GM23338 (cell line): ENCODE measurements around the gene YTHDF1. TPM values are rescaled to one million over a fixed set of nuclear protein-coding genes. Genes with fewer than 3 reads are reported as not detected.

Experiments
- ATAC-seq: fragments of 200-7000 bp; cut with Tn5 transposase; 3 replicates; pipeline ENCODE4 v1.9.1; 2020
- DNase-seq: peaks from one replicate; pipeline ENCODE4 v3.0.0-alpha.2; 2015; ENCODE audit warnings: low spot score
- H2AFZ ChIP-seq: fragments of 200-600 bp; sonication (generic); 2 replicates; pipeline ENCODE4 v1.8.0; 2016; ENCODE audit warnings: antibody characterized with exemption, mild to moderate bottlenecking, moderate library complexity
- H3F3A ChIP-seq: fragments of 200-600 bp; sonication (generic); replicated peaks from 2 replicates; pipeline ENCODE4 v1.8.0; 2017; ENCODE audit warnings: antibody characterized with exemption, mixed run types, low read depth
- H3K27ac ChIP-seq: fragments of 200-600 bp; sonication (generic); 2 replicates; pipeline ENCODE4 v1.6.1; 2016; ENCODE audit warnings: low read depth
- H3K27me3 ChIP-seq: fragments of 200-600 bp; sonication (generic); 2 replicates; pipeline ENCODE4 v1.8.0; 2016; ENCODE audit warnings: mild to moderate bottlenecking, mixed run types, moderate library complexity; ENCODE audit not compliant: insufficient read depth
- H3K36me3 ChIP-seq: fragments of 200-600 bp; sonication (generic); 2 replicates; pipeline ENCODE4 v1.8.0; 2016; ENCODE audit warnings: mild to moderate bottlenecking; ENCODE audit not compliant: insufficient read depth
- H3K4me1 ChIP-seq: fragments of 200-600 bp; sonication (generic); 2 replicates; pipeline ENCODE4 v1.8.0; 2016; ENCODE audit warnings: mild to moderate bottlenecking, moderate library complexity; ENCODE audit not compliant: insufficient read depth
- H3K4me2 ChIP-seq: fragments of 200-600 bp; sonication (generic); 2 replicates; pipeline ENCODE4 v1.7.1; 2017; ENCODE audit warnings: mixed run types
- H3K4me3 ChIP-seq: fragments of 200-600 bp; sonication (generic); 2 replicates; pipeline ENCODE4 v1.6.1; 2016; ENCODE audit warnings: mixed run types
- H3K79me2 ChIP-seq: fragments of 200-600 bp; sonication (generic); replicated peaks from 2 replicates; pipeline ENCODE4 v1.8.0; 2017; ENCODE audit warnings: mild to moderate bottlenecking; ENCODE audit not compliant: insufficient read depth
- H3K9me2 ChIP-seq: fragments of 200-600 bp; sonication (generic); 2 replicates; pipeline ENCODE4 v1.8.0; 2017; ENCODE audit not compliant: insufficient read depth
- H4K20me1 ChIP-seq: fragments of 200-600 bp; sonication (generic); replicated peaks from 2 replicates; pipeline ENCODE4 v1.8.0; 2017; ENCODE audit warnings: mild to moderate bottlenecking; ENCODE audit not compliant: insufficient read depth
- H3K27ac Mint-ChIP-seq: 2 replicates; pipeline ENCODE4 v1.8.0; 2020; ENCODE audit warnings: inconsistent platforms, mild to moderate bottlenecking, moderate library complexity, mixed read lengths
- H3K27me3 Mint-ChIP-seq: 3 replicates; pipeline ENCODE4 v1.8.0; 2022; ENCODE audit warnings: low read depth, mild to moderate bottlenecking, moderate library complexity, mixed read lengths, inconsistent platforms; ENCODE audit not compliant: insufficient read depth, poor library complexity
- H3K36me3 Mint-ChIP-seq: 3 replicates; pipeline ENCODE4 v1.8.0; 2021; ENCODE audit warnings: low read depth, mild to moderate bottlenecking, inconsistent platforms, moderate library complexity, mixed read lengths
- H3K4me1 Mint-ChIP-seq: 3 replicates; pipeline ENCODE4 v1.8.0; 2020; ENCODE audit warnings: mild to moderate bottlenecking, inconsistent platforms, mixed read lengths
- H3K4me3 Mint-ChIP-seq: 3 replicates; pipeline ENCODE4 v1.8.0; 2021; ENCODE audit warnings: moderate library complexity, mild to moderate bottlenecking, inconsistent platforms, mixed read lengths
- H3K9me3 Mint-ChIP-seq: 3 replicates; pipeline ENCODE4 v1.8.0; 2020; ENCODE audit warnings: moderate library complexity, mild to moderate bottlenecking, inconsistent platforms, mixed read lengths
- EZH2 ChIP-seq: fragments of 200-600 bp; sonication (generic); IDR thresholded peaks from one replicate; pipeline ENCODE4 v1.8.0; 2017; ENCODE audit warnings: antibody characterized with exemption, mild to moderate bottlenecking, low read depth; ENCODE audit not compliant: unreplicated experiment
- JUNB ChIP-seq: IDR thresholded peaks from one replicate; pipeline ENCODE4 v1.6.1; 2016; ENCODE audit warnings: antibody characterized with exemption; ENCODE audit not compliant: unreplicated experiment
- ZNF462 ChIP-seq: fragments of 250-450 bp; sonication (Bioruptor Pico); IDR thresholded peaks from 2 replicates; pipeline ENCODE4 v1.5.0; 2020; ENCODE audit warnings: mild to moderate bottlenecking, moderate library complexity
- polyA plus RNA-seq: library from polyadenylated mRNA; unstranded; fragments of >200 nt; fragmentation: Nextera tagmentation; extraction: Ambion mirVana; gene quantifications from 2 replicates; pipeline ENCODE4 v1.2.1, GENCODE V29; 2016
- total RNA-seq: library from RNA; depleted of rRNA; stranded (reverse); fragments of >200 nt; shearing (Covaris generic); gene quantifications from 2 replicates; pipeline ENCODE4 v1.2.3, GENCODE V29; 2014
- TF ChIP-seq, protein P1 (sequence below): IDR thresholded peaks from one replicate; pipeline ENCODE4 v1.6.1; 2018; ENCODE audit warnings: antibody characterized with exemption; ENCODE audit not compliant: unreplicated experiment

The YTHDF1 gene
- total and polyA plus RNA-seq, 2 experiments from 2014 or later: 30.9 to 64.3 TPM

DNA sequence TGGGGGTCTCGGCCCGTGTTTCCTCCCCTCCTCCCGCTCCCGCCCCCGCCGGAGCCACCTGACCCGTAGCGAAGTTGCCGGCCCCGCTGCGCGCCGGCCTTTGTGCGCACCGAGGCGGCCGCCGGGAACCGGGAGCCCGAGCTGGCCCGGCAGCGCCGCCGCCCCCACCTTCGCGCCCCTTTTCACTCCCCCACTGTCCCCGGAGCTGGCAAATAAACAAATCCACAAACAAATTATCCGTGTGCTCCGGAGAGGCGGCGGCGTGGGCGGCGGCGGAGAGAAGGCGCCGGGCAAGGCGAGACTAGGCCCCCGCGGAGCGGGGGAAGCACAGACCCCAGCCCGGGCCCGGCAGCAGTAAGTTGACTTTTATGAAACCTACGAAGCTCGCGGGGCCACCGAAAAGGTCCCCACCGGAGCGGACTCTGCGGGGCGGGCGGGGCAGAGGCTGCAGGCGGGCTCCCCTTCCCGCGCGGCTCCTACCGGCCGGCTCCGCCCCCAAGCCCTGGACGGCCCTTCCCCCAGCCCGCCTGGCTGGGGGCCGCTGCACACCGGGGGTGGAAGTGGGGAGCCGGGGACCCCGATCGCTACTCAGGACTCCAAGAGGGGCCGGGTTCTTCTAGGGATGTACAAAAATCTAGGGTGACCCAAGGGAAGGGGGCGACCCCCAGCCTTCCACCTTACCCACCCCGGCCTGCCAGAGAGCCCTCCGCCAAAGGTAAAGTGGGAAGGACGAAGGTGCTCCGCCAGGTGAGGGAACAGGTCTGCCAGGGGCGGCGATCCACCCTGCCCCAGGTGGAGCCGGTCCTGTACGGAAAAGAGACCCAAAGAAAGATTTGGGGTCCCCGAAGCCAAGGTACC lies 40.7 kb downstream of the YTHDF1 start:
- Mint-ChIP-seq H3K4me3 (peak overlapping the region; percentile 69), H3K27ac (no peak overlapping the region), H3K9me3 (no peaks in the 10 kb centered on the region), H3K4me1 (peaks cover 20% of the 10 kb centered on the region), H3K27me3 (peaks cover 55% of the 10 kb centered on the region), H3K36me3 (no peaks in the 10 kb centered on the region; the same call in 2 of the 3 replicates)
- Histone ChIP-seq H3F3A (peaks cover 3% of the 10 kb centered on the region; the same call in 1 of the 2 replicates), H3K27ac (no peak overlapping the region), H3K4me3 (peak overlapping the region; percentile 69), H4K20me1 (no peaks in the 10 kb centered on the region), H3K4me1 (peaks cover 34% of the 10 kb centered on the region), H3K4me2 (peak overlapping the region; percentile 89), H2AFZ (peak overlapping the region; percentile 92), H3K9me2 (no peaks in the 10 kb centered on the region), H3K36me3 (no peaks in the 10 kb centered on the region), H3K79me2 (no peaks in the 10 kb centered on the region), H3K27me3 (peaks cover 56% of the 10 kb centered on the region)
- TF ChIP-seq EZH2 (peak; percentile 54), JUNB (no peak), ZNF462 (CRISPR knock-in tag) (no peak)
- TF ChIP-seq, protein P1, sequence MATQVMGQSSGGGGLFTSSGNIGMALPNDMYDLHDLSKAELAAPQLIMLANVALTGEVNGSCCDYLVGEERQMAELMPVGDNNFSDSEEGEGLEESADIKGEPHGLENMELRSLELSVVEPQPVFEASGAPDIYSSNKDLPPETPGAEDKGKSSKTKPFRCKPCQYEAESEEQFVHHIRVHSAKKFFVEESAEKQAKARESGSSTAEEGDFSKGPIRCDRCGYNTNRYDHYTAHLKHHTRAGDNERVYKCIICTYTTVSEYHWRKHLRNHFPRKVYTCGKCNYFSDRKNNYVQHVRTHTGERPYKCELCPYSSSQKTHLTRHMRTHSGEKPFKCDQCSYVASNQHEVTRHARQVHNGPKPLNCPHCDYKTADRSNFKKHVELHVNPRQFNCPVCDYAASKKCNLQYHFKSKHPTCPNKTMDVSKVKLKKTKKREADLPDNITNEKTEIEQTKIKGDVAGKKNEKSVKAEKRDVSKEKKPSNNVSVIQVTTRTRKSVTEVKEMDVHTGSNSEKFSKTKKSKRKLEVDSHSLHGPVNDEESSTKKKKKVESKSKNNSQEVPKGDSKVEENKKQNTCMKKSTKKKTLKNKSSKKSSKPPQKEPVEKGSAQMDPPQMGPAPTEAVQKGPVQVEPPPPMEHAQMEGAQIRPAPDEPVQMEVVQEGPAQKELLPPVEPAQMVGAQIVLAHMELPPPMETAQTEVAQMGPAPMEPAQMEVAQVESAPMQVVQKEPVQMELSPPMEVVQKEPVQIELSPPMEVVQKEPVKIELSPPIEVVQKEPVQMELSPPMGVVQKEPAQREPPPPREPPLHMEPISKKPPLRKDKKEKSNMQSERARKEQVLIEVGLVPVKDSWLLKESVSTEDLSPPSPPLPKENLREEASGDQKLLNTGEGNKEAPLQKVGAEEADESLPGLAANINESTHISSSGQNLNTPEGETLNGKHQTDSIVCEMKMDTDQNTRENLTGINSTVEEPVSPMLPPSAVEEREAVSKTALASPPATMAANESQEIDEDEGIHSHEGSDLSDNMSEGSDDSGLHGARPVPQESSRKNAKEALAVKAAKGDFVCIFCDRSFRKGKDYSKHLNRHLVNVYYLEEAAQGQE: no peak
- ATAC-seq (no peak), DNase-seq (no peak)
